Measurements from ENCODE around the gene SMIM30. TPM values are rescaled to one million over a fixed set of nuclear protein-coding genes. Genes with fewer than 3 reads are reported as not detected.

The SMIM30 gene
- total RNA-seq, 1 experiment from 2014 or later: 10.1 TPM

DNA sequence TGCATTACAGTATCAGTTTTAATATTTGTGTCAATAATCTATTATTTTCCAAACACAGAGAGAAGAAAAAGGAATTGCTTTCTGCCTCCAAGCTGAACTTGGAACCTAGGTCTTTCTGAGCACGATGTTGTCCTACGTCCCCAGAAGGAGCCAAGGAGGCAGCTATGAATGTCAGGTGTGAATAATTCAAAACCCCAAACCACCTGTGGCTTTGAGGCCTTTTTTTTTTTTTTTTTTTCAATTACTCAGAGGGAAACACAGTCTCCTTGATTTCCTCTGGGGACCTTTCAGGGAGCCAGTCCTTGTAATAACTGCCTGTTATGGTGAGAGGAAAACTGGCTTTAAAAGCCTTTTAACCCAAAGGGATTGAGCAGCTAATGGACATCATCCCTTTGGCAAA is 40.0 kb downstream of the SMIM30 start:
- Histone ChIP-seq H3K27ac (ENCODE audit: low read length) (no peak overlapping the region), H3K4me3 (ENCODE audit: low read depth in 2 of 2, low read length in 2 of 2) (no peak overlapping the region), H3K4me1 (ENCODE audit: control insufficient read depth, insufficient read depth, low read length) (no peaks in the 10 kb centered on the region), H3K9me3 (ENCODE audit: control insufficient read depth, insufficient read depth, low read depth, low read length) (no peaks in the 10 kb centered on the region), H3K36me3 (ENCODE audit: control insufficient read depth, insufficient read depth, low read length) (no peaks in the 10 kb centered on the region), H3K27me3 (ENCODE audit: control insufficient read depth, insufficient read depth, low read length) (no peaks in the 10 kb centered on the region; the same call in 1 of the 2 replicates)
- BruUV-seq (replicated peaks): no TSS peak
- POLR2A ChIA-PET: no interaction called here
- in situ Hi-C loops (cut with HindIII; ENCODE audit: low pct_unique_long_range_greater_than_20kb, low sequenced_read_pairs) (no loop called here), intact Hi-C loops (cut with micrococcal nuclease; ENCODE audit: unreplicated experiment) (no loop called here)
- ATAC-seq (no peak), DNase-seq (ENCODE audit: low read depth, low spot score) (no peak)
- TF ChIP-seq CTCF (IDR thresholded peaks at IDR 0.05) (no peak), TCF7L2 (IDR thresholded peaks at IDR 0.05; ENCODE audit: low read depth, low read length) (no peak), SIN3A (IDR thresholded peaks at IDR 0.05; ENCODE audit: borderline replicate concordance, insufficient read depth, low read depth, low read length) (no peak), POLR2AphosphoS5 (IDR thresholded peaks at IDR 0.05; ENCODE audit: low read depth, low read length) (no peak)
- TF ChIP-seq, protein P1, sequence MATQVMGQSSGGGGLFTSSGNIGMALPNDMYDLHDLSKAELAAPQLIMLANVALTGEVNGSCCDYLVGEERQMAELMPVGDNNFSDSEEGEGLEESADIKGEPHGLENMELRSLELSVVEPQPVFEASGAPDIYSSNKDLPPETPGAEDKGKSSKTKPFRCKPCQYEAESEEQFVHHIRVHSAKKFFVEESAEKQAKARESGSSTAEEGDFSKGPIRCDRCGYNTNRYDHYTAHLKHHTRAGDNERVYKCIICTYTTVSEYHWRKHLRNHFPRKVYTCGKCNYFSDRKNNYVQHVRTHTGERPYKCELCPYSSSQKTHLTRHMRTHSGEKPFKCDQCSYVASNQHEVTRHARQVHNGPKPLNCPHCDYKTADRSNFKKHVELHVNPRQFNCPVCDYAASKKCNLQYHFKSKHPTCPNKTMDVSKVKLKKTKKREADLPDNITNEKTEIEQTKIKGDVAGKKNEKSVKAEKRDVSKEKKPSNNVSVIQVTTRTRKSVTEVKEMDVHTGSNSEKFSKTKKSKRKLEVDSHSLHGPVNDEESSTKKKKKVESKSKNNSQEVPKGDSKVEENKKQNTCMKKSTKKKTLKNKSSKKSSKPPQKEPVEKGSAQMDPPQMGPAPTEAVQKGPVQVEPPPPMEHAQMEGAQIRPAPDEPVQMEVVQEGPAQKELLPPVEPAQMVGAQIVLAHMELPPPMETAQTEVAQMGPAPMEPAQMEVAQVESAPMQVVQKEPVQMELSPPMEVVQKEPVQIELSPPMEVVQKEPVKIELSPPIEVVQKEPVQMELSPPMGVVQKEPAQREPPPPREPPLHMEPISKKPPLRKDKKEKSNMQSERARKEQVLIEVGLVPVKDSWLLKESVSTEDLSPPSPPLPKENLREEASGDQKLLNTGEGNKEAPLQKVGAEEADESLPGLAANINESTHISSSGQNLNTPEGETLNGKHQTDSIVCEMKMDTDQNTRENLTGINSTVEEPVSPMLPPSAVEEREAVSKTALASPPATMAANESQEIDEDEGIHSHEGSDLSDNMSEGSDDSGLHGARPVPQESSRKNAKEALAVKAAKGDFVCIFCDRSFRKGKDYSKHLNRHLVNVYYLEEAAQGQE (IDR thresholded peaks at IDR 0.05; ENCODE audit: insufficient read depth in 1 of 2, low read depth in 2 of 2, low read length in 1 of 2): no peak
- CTCF ChIA-PET: no interaction called here

GRCh38 chr7:113076703-113077102 is 41.7 kb downstream of the SMIM30 start:
- H3K4me3 ChIP-seq (ENCODE audit: low read depth in 2 of 2, low read length in 2 of 2): no peak overlapping the region
- H3K9me3 ChIP-seq (ENCODE audit: control insufficient read depth, insufficient read depth, low read depth, low read length): no peaks in the 10 kb centered on the region
- no peak overlapping the region for H3K27ac ChIP-seq (ENCODE audit: low read length)
- POLR2A ChIA-PET: no interaction called here
- H3K27me3 ChIP-seq (ENCODE audit: control insufficient read depth, insufficient read depth, low read length): no peaks in the 10 kb centered on the region
- no peaks in the 10 kb centered on the region for H3K36me3 ChIP-seq (ENCODE audit: control insufficient read depth, insufficient read depth, low read length)
- intact Hi-C loops (cut with micrococcal nuclease; ENCODE audit: unreplicated experiment) (no loop called here), in situ Hi-C loops (cut with HindIII; ENCODE audit: low pct_unique_long_range_greater_than_20kb, low sequenced_read_pairs) (no loop called here)
- ATAC-seq (no peak), DNase-seq (ENCODE audit: low read depth, low spot score) (no peak)
- H3K4me1 ChIP-seq (ENCODE audit: control insufficient read depth, insufficient read depth, low read length): no peaks in the 10 kb centered on the region
- BruUV-seq (replicated peaks): no TSS peak
- CTCF ChIA-PET: no interaction called here
- no peak for TF ChIP-seq TCF7L2 (IDR thresholded peaks at IDR 0.05; ENCODE audit: low read depth, low read length)
- TF ChIP-seq, protein P1 (IDR thresholded peaks at IDR 0.05; ENCODE audit: insufficient read depth in 1 of 2, low read depth in 2 of 2, low read length in 1 of 2): no peak
- TF ChIP-seq POLR2AphosphoS5 (IDR thresholded peaks at IDR 0.05; ENCODE audit: low read depth, low read length): no peak
- no peak for TF ChIP-seq CTCF (IDR thresholded peaks at IDR 0.05)
- TF ChIP-seq SIN3A (IDR thresholded peaks at IDR 0.05; ENCODE audit: borderline replicate concordance, insufficient read depth, low read depth, low read length): no peak
